ENCODE data around the gene CBY3. TPM values are rescaled to one million over a fixed set of nuclear protein-coding genes. Genes with fewer than 3 reads are reported as not detected.
"Not testable (repeated sequence)": the region's sequence is repeated elsewhere in the genome, so short reads cannot be mapped to it uniquely, and the experiment has no call there.

CBY3 gene
- polyA plus RNA-seq, 3 donors, result not detected

- peak in 2 of 3 donors; percentile 26 to 33 for DNase-seq
- peaks cover 27% of the 10 kb centered on the region for H3K4me1 Mint-ChIP-seq
- H3K27me3 ChIP-seq (ENCODE audit: control insufficient read depth in 2 of 2, insufficient read depth in 2 of 2, low read length in 2 of 2), result no peaks in the 10 kb centered on the region
- no peaks in the 10 kb centered on the region for H3K9me3 Mint-ChIP-seq
- no peaks in the 10 kb centered on the region for H3K9me3 ChIP-seq (replicated peaks in 1 of 2; ENCODE audit: control insufficient read depth in 1 of 2, insufficient read depth in 1 of 2, low read length in 2 of 2)
- H3K27me3 Mint-ChIP-seq (ENCODE audit: low read depth in 3 of 3), result peaks cover 1 to 2% (median 1%) of the 10 kb centered on the region in 3 donors
- no peaks in the 10 kb centered on the region for H3K36me3 ChIP-seq (replicated peaks in 1 of 2; ENCODE audit: control insufficient read depth in 1 of 2, insufficient read depth in 2 of 2, low read length in 2 of 2)
- H4K20me1 ChIP-seq (ENCODE audit: insufficient read depth, low read length), result no peaks in the 10 kb centered on the region
- no peak overlapping the region for H3K4me3 Mint-ChIP-seq
- H2AFZ ChIP-seq (ENCODE audit: insufficient read depth, low read depth, low read length, poor library complexity, severe bottlenecking), result no peak overlapping the region
- peaks cover 17% of the 10 kb centered on the region for H3K79me2 ChIP-seq (ENCODE audit: insufficient read depth, low read length)
- no peak overlapping the region for H3K9ac ChIP-seq (ENCODE audit: insufficient read depth, low read length, poor library complexity, severe bottlenecking)
- H3K27ac Mint-ChIP-seq, result peak overlapping the region in 2 of 7 donors; percentile 9 to 72
- H3K4me3 ChIP-seq (replicated peaks in 1 of 3; ENCODE audit: low read depth in 2 of 3, low read length in 3 of 3), result no peak overlapping the region
- 0% methylated on average over 4 of the region's 6 CpGs for WGBS (ENCODE audit: insufficient coverage)
- no peaks in the 10 kb centered on the region for H3K36me3 Mint-ChIP-seq
- peaks cover 31 to 43% of the 10 kb centered on the region in 2 donors for H3K4me1 ChIP-seq (ENCODE audit: control insufficient read depth in 1 of 2, insufficient read depth in 2 of 2, low read length in 2 of 2)
- H3K4me2 ChIP-seq (replicated peaks; ENCODE audit: extremely low read depth, low read length, poor library complexity, severe bottlenecking), result no peak overlapping the region
- no peak for TF ChIP-seq CTCF (IDR thresholded peaks at IDR 0.05)
- intact Hi-C loops (cut with micrococcal nuclease), result loop anchor here in 1 of 2 donors (10.0 kb wide), 1 partner anchor 70 kb away; the partner anchor contains the start of gene HNRNPH1
- H3K27ac ChIP-seq (ENCODE audit: low read depth in 1 of 2, low read length in 2 of 2), result no peak overlapping the region
Measured at GRCh38 chr5:179694561-179694960, 13.7 kb upstream of the CBY3 start.

GRCh38 chr5:179689212-179689611 is 8.4 kb upstream of the CBY3 start:
- H3K27me3 Mint-ChIP-seq (ENCODE audit: low read depth in 3 of 3); H3K4me3 Mint-ChIP-seq; DNase-seq; H3K4me1 Mint-ChIP-seq; intact Hi-C loops (cut with micrococcal nuclease); H4K20me1 ChIP-seq (ENCODE audit: insufficient read depth, low read length); H3K36me3 Mint-ChIP-seq; H3K4me2 ChIP-seq (replicated peaks; ENCODE audit: extremely low read depth, low read length, poor library complexity, severe bottlenecking); H3K36me3 ChIP-seq (replicated peaks in 1 of 2; ENCODE audit: control insufficient read depth in 1 of 2, insufficient read depth in 2 of 2, low read length in 2 of 2); H3K4me1 ChIP-seq (ENCODE audit: control insufficient read depth in 1 of 2, insufficient read depth in 2 of 2, low read length in 2 of 2); H3K79me2 ChIP-seq (ENCODE audit: insufficient read depth, low read length); H3K27me3 ChIP-seq (ENCODE audit: control insufficient read depth in 2 of 2, insufficient read depth in 2 of 2, low read length in 2 of 2); H3K9me3 Mint-ChIP-seq; H3K4me3 ChIP-seq (replicated peaks in 1 of 3; ENCODE audit: low read depth in 2 of 3, low read length in 3 of 3); H3K9me3 ChIP-seq (replicated peaks in 1 of 2; ENCODE audit: control insufficient read depth in 1 of 2, insufficient read depth in 1 of 2, low read length in 2 of 2); H2AFZ ChIP-seq (ENCODE audit: insufficient read depth, low read depth, low read length, poor library complexity, severe bottlenecking); H3K27ac ChIP-seq (ENCODE audit: low read depth in 1 of 2, low read length in 2 of 2); H3K9ac ChIP-seq (ENCODE audit: insufficient read depth, low read length, poor library complexity, severe bottlenecking): not testable (repeated sequence)
- H3K27ac Mint-ChIP-seq, result peak overlapping the region in 2 of 7 donors; percentile 24 to 74
- 47% methylated on average over 3 of the region's 9 CpGs for WGBS (ENCODE audit: insufficient coverage)
